AG04450 (cell line): ENCODE results near the gene TRNT1. TPM values are rescaled to one million over a fixed set of nuclear protein-coding genes. Genes with fewer than 3 reads are reported as not detected.

Experiments
- CTCF ChIA-PET: fragments of 300-600, 350-600 bp; formaldehyde crosslinking; extraction: SDS; loops from one replicate; lab custom pipeline; 2022; ENCODE audit warnings: antibody characterized with exemption, inconsistent platforms; lab: Charles Lee
- POLR2A ChIA-PET: fragments of 350-600 bp; formaldehyde crosslinking; extraction: SDS; loops from one replicate; lab custom pipeline; 2021; ENCODE audit warnings: antibody characterized with exemption, inconsistent platforms; lab: Yijun Ruan, JAX
- DNase-seq: peaks from one replicate; pipeline ENCODE4 v3.0.0-alpha.2; 2011; ENCODE audit warnings: low read depth, low spot score
- H3K27ac ChIP-seq: one replicate; pipeline ENCODE4 v1.5.1; 2012; ENCODE audit warnings: low read depth, low read length, control low read depth
- H3K27me3 ChIP-seq: one replicate; pipeline ENCODE4 v1.6.0; 2012; ENCODE audit warnings: low read length; ENCODE audit not compliant: control insufficient read depth, insufficient read depth
- H3K4me3 ChIP-seq: 2 replicates; pipeline ENCODE4 v1.5.1; 2011; ENCODE audit warnings: mild to moderate bottlenecking, low read depth, low read length, control low read depth
- H3K9me3 ChIP-seq: 2 replicates; pipeline ENCODE4 v1.5.1; 2012; ENCODE audit warnings: low read length; ENCODE audit not compliant: control insufficient read depth, insufficient read depth
- polyA plus RNA-seq: library from polyadenylated mRNA; depleted of rRNA; stranded (reverse); fragments of >200 nt; gene quantifications from 2 replicates; pipeline ENCODE4 v1.2.3, GENCODE V29; 2011
- TF ChIP-seq, protein P1 (sequence below): IDR thresholded peaks from 2 replicates; pipeline ENCODE4 v1.5.1; 2011; ENCODE audit warnings: low read depth, low read length, control low read depth, inconsistent platforms

TRNT1 gene
- polyA plus RNA-seq, 1 experiment = 15.7 TPM

GRCh38 chr3:3105815-3106214 lies 20.9 kb upstream of the TRNT1 start:
- DNase-seq = no peak
- ChIA-PET POLR2A (no interaction called here), CTCF (no interaction called here)
- Histone ChIP-seq H3K27me3 (no peaks in the 10 kb centered on the region), H3K9me3 (no peaks in the 10 kb centered on the region), H3K27ac (no peak overlapping the region), H3K4me3 (no peak overlapping the region)
- TF ChIP-seq, protein P1, sequence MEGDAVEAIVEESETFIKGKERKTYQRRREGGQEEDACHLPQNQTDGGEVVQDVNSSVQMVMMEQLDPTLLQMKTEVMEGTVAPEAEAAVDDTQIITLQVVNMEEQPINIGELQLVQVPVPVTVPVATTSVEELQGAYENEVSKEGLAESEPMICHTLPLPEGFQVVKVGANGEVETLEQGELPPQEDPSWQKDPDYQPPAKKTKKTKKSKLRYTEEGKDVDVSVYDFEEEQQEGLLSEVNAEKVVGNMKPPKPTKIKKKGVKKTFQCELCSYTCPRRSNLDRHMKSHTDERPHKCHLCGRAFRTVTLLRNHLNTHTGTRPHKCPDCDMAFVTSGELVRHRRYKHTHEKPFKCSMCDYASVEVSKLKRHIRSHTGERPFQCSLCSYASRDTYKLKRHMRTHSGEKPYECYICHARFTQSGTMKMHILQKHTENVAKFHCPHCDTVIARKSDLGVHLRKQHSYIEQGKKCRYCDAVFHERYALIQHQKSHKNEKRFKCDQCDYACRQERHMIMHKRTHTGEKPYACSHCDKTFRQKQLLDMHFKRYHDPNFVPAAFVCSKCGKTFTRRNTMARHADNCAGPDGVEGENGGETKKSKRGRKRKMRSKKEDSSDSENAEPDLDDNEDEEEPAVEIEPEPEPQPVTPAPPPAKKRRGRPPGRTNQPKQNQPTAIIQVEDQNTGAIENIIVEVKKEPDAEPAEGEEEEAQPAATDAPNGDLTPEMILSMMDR = no peak

GRCh38 chr3:3107181-3107580 lies 19.6 kb upstream of the TRNT1 start:
- TF ChIP-seq, protein P1 = no peak
- no peaks in the 10 kb centered on the region for H3K27me3 ChIP-seq
- ChIA-PET CTCF (no interaction called here), POLR2A (no interaction called here)
- no peak for DNase-seq
- no peak overlapping the region for H3K4me3 ChIP-seq
- no peaks in the 10 kb centered on the region for H3K9me3 ChIP-seq
- H3K27ac ChIP-seq = no peak overlapping the region

GRCh38 chr3:3107858-3108257 lies 18.9 kb upstream of the TRNT1 start:
- no peaks in the 10 kb centered on the region for H3K27me3 ChIP-seq
- TF ChIP-seq, protein P1 = no peak
- POLR2A ChIA-PET = no interaction called here
- DNase-seq = no peak
- H3K9me3 ChIP-seq = no peaks in the 10 kb centered on the region
- CTCF ChIA-PET = no interaction called here
- no peak overlapping the region for H3K4me3 ChIP-seq
- H3K27ac ChIP-seq = no peak overlapping the region

DNA sequence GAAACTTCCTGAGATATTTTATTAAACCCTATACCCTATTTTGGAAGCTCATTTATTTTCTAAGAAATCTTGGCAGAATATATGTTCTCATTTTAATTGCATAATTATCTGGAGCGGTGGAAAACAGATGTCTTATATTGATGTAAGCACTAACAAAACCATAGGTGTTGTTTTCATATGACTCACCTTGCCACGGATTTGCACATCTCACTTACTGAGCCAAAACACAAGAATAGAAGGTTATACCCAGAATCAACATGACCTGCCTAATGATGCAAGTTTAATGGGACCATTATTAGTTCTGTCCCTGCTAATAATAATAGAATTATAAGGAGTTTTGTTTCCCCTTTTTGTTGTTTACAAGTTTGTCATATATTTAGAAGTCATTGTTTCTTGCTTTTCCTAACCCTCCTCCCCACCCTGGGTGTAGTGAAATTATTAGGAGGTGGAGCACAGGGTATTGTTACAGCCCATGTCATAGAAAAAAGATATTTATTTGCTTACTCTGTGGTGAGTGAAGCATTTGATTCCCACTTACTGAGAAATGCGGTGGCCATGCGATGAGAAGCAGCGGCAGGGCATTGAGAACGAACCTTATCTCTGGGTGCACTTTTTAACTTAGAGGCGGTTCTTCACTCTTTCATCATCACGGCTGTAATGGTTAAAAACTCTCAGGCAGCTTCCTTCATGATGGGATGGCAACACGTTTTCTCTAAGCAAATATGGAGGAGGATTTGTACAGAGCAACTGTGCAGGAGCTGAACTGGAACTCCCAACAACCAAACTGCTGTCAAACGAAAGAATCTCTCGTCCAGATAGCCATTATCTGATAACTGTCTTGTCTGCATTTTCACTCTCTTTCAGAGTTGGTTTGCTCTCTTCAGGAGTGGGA lies 17.1 kb upstream of the TRNT1 start:
- TF ChIP-seq, protein P1 = no peak
- no peak overlapping the region for H3K27ac ChIP-seq
- no peaks in the 10 kb centered on the region for H3K9me3 ChIP-seq
- CTCF ChIA-PET = interaction anchor here (1.5 kb wide), 1 partner anchor 91 kb away, joined by 4 read pairs; no protein-coding TSS in a partner anchor
- H3K27me3 ChIP-seq = no peaks in the 10 kb centered on the region
- POLR2A ChIA-PET = no interaction called here
- no peak for DNase-seq
- no peak overlapping the region for H3K4me3 ChIP-seq

DNA sequence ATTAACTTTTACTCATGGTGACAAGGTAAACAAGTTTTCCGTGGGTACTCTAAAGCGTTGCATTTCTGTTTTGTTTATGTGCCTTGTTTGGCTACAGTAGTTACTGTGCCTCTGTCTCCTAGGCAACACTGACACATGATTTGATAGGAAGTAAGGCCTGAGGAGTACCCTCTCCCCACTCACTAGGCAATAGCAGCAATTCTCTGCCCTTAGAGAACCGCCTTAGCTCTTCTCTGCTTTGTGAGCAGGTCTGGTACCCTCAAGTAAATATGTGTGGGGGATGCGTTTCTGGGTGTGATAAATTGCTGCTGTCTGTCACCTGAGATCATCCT lies 16.5 kb upstream of the TRNT1 start, which contains the start of gene IL5RA:
Gene IL5RA (minus strand): TSS at position 76 of the 332 bp plus-strand sequence. CDS start 5,390 bp downstream, outside the sequence.
- Histone ChIP-seq H3K27ac (no peak within 1 kb of the TSS), H3K27me3 (no peaks in the 10 kb centered on the region), H3K9me3 (no peaks in the 10 kb centered on the region), H3K4me3 (no peak within 1 kb of the TSS)
- CTCF ChIA-PET = interaction anchor here (1.5 kb wide), 1 partner anchor 91 kb away, joined by 4 read pairs; no protein-coding TSS in a partner anchor
- TF ChIP-seq, protein P1 = no peak
- no peak for DNase-seq
- POLR2A ChIA-PET = no interaction called here
